Measurements from ENCODE around the gene FAM13A.

FAM13A gene

DNA sequence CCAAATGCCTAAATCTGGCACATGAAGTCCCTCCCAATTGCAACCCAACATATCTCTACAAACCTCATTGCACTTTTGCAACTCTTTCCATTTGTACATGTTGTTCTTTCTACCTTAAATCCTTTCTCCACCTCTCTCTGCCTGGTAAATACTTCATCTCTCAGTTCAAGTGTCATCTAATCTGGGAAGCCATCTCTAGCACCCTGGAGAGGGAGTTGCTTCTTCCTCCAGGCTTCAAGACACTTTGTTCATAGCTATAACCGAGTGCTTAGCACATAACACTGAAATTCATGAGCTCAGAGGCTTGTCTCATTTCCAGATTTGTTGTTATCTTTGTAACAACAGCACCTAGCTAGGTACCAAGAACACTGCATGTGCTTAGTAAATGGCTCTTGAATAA lies 244.6 kb downstream of the FAM13A start:
- DNase-seq (ENCODE audit: low spot score): no peak

DNA sequence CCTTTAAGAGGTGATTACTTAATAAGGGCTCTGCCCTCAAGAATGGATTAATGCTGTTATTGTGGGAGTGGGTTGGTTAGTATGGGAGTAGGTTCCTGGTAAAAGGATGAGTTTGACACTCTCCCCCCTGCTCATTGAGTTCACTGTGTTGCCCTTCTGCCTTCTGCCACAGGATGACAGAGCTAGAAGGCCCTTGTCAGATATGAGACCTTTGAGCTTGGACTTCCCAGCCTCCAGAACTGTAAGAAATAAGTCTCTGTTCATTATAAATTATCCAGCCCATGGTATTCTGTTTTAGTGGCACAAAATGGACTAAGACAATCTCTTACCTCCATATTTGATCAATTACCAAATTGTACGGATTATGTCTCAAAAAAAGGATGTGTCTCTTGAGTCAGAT lies 245.1 kb downstream of the FAM13A start:
- DNase-seq (ENCODE audit: low spot score): no peak

DNA sequence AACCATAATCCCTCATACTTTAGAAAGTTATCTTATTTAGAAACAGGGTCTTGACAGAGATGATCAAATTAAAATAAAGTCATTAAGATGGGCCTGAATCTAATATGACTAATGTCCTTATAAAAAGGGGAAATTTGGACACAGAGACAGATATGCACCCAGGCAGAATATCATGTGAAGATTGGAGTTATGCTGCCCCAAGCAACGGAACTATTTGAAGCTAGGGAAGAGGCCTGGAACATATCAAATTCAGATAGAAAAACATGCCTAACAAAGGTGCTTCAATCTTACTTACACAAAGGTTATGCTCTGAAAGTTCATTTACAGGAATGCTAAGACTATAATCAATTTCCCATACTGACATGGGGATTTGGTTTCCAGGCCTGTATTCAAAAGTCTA lies 246.7 kb downstream of the FAM13A start:
- DNase-seq (ENCODE audit: low spot score): no peak

DNA sequence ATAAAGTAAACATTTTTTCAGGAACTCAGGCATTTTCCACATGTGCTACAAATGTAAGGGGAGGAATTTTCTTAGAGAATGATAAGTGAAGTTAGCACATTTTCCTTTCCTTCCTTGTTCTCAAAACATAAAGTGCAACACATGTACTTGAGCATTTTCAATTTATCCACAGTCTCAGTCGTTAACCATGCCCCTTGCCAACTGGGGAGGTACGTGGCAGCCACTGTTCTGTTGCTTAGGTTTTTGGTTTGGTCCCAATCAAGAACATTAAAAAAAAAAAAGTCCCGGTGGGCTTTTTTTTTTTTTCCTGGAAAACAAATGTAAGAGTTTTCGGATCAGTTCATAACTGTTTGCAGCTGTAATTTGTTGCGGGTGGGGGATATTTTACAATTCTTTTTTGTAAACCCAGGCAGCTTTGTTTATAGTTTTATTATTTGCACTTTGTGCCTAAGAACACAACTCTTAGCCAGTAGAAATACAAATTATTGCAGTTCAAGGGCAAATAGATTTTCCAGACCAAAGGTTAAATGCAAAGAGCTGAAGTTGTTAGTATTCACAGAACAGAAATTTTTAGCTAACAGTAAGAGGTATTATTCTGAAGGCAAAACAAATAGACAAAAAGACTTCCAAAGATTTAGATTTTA lies 247.3 kb downstream of the FAM13A start:
- DNase-seq (ENCODE audit: low spot score): no peak

DNA sequence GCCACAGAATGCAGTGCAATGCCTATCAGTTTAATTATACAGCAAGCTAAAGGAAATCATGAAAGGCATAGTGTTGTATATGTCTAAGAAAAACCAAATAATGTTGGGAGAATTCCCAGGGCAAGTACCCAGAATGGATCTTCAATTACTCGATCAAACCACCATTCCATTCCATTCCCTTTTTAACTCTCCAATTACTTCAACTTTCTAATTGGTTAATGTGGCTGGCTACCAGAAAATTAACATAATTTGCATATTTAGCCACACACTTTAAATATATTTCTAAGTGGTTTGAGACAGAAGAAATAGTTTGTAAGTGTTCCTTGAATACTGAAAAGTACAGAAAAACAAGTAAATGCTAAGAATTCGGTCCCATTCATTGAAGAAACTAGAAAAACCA lies 247.9 kb downstream of the FAM13A start:
- no peak for DNase-seq (ENCODE audit: low spot score)

DNA sequence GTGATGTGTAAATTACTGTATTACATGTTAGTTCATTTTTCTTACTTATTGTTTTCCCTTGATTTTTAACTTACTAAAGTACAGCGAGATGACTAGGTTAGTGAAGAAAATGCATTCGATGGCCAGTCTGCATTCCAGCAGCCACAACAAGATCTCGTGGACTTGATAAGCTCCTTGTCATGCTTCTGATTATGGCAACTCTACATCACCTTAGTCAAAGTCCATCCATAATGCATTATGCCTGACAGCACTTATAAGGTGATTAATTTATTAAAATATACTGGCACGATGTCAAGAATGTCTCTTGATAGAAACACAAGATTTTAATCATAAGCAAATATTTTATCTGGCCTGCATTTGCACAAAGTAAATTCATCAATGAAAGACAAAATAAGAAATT lies 249.5 kb downstream of the FAM13A start:
- DNase-seq (ENCODE audit: low spot score): no peak

DNA sequence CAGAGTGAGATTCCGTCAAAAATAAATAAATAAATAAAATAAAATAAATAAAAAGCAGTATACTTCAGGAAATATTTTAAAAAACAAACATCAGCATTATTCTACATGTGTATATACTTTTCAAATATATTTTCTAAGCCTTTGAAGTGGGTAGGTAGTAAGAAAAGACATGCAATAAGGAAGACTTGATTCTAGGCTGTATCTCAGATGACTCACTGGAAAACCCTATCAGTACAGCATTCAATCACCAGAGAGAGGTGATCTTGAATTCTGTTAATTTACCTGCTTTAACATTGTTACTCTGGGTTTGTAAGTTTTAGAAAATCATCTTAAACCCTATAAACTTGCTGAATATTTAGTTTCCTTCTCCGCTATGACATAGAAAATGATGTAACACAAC lies 252.8 kb downstream of the FAM13A start:
- no peak for DNase-seq (ENCODE audit: low spot score)

DNA sequence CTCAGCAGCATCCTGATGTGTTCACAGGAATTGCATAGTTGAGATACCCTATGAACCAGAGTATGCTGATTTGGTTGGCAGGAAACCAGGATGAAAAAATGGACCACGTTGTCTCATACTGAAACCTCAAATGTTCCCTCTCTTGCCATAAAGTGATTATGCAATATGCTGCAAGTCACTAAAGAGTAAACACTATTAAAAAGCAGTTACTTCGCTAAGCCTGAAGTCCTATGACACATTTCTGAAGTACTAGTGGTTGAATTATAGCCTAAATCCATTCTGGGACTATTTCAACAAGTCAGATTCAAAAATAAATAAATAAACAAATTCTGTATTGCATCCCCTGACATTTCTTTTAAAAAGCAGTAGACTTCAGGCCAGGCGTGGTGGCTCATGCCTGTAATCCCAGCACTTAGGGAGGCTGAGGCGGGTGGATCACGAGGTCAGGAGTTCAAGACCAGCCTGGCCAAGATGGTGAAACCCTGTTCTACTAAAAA lies 253.3 kb downstream of the FAM13A start:
- peak; percentile 74 for DNase-seq (ENCODE audit: low spot score)

DNA sequence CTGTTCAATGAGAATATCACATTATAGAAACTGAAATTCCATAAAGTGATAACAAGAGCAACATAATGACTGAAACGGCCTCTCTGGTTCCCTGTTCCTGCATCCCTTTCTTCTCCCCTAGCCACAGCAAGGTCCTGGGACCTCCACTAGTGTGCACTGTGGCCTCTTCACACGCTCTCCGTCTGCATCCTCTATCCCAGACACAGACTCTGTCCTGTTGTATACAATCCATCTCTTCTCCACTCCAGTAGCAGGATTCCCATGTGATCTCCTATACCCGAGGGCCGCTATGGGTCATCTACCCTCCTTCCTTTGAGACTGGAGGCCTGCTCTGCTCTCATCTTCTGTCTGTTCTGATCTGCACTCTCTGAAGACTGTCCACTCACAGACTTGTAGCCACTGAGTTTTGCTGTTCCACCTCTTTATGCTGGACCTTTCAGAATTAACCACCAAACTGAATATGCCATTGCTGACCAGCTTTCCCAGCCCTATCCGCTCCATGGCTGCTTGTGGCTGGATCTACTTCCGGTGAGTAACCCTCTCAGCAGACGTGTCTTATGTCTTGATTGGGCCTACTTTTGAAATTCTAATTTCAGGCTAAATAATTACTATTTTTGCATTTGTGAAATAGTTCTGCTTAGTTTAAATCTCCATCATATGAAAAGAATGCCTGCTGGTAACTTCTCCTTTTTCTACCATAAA lies 254.2 kb downstream of the FAM13A start:
- DNase-seq (ENCODE audit: low spot score): no peak

DNA sequence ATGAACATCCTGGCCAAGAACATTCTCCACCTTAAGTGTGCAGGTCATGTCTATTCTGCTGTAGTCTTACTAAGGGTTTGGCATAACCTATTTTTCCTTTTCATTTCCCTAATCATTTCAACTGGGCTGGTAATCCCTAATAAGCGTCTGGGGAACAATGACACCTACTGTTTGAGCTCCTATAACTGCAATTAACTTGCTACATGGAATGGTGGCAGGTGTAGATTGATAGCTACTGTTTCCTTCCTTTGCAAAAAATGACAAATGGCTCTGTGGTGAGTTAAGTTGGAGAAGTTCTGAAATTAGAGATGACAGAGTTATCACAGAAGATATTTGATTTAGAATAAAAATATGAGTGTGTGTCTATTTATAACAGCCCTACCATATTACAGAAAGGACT lies 254.8 kb downstream of the FAM13A start:
- no peak for DNase-seq (ENCODE audit: low spot score)

DNA sequence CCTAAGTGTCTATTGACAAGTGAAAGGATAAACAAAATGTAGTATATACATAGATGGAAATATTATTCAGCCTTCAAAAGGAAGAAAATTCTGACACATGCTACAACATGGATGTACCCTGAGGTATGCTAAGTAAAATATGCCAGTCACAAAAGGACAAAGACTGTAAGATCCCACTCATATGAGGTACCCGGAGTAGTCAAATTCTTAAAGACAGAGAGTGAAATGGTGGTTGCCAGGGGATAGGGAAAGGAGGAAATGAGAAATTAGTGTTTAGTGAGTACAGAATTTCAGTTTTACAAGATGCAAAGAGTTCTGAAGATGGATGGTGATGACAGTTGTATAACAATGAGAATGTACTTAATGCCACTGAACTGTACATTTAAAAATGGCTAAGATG lies 257.1 kb downstream of the FAM13A start:
- no peak for DNase-seq (ENCODE audit: low spot score)

DNA sequence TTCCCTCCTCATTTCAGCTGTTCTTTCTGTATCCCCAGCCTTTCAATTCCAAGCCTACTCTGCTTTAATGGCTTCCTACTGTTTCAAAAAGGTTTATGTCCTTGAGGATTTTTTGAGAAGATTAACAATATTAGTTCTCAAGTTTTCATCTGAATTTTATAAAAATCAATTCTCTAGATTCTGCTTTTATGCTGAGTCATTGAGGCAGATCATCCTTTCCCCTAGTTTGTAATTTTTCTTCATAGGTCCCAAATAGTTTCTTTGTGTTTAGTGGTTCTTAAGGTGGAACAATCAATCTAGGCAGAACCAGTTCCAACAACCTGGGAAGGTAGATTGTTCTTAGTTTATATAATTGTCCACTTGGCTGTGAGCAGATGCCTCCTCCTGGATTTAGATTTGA lies 259.3 kb downstream of the FAM13A start:
- no peak for DNase-seq (ENCODE audit: low spot score)

DNA sequence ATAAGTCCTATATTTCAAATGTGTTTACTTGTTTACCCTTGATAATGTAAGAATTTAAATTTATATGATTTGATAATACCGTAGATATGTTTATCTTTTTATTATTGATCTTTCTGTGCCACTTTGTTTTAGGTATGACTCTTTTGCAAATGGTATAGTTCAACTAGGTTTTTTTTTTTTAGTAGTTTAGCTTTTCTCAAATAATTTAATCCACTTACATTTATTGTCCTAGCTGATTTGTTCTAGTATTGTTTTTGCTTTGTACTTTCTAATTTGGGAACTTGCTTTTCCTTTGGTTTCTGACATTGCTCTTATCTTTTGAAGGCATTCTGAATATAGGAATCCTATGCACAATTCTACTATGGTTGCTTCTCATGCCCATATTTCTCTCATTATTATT lies 260.4 kb downstream of the FAM13A start:
- DNase-seq (ENCODE audit: low spot score): no peak

DNA sequence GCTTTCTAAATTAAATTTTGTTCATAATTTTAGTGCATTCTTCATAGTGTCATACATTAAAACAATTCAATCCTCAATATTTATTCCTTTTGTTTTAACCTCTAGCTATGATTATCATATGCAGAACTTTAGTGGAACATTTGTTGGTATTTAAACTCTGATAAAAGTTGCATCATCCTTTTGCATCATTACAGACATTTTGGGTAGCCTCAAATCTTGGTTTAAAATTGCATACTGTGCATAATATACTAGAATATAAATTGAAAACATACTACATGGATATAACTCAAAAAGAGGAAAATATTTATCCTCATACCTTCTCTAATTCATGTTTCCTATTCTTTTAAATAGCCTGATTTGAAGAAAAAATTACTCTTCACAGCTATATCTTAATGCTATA lies 262.0 kb downstream of the FAM13A start:
- DNase-seq (ENCODE audit: low spot score): no peak

DNA sequence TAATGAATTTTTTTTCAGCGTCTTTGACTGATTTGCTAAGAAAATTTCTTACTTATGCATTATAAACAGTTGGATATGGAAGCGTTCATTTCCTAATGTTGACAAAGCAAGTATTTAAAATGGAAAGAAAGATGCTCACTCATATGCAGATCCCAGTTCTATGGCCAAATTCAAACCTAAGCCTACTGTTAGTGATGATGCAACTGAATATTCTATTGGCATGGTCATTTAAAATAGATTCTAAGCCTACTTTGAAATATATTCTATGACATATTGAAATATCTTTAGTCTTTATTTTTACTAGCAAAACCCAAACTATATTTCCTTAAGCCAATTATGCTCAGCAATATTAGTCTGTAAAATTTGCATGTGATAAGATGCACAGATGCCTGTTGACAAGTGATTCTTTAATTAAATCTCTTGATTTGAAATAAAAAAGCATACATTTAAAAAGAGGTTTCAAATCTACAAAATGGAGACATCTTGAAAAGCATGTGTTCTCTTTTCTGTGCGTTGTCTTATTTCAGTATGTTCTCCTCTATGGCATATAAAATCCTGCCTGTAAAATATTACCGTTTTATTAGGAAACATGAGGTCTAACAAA lies 262.8 kb downstream of the FAM13A start:
- no peak for DNase-seq (ENCODE audit: low spot score)

DNA sequence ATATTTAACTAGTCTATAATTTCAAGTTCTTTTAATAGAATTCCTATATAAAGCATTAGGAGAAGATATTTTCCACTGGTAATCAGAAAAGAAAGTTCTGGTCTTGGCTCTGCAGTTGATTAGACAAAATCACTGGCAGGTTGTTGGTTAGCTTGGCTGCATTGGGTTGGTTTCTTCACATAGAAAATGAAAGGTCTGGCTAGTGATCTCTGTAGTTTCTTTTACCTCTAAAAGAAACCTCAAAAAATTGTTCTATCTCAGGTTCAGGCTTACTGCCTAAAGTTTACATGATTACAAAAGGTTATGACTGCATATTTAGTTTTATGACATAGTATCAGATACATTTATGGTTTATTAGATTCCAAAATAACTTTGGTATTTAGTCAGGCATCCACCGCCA lies 263.5 kb downstream of the FAM13A start:
- no peak for DNase-seq (ENCODE audit: low spot score)

DNA sequence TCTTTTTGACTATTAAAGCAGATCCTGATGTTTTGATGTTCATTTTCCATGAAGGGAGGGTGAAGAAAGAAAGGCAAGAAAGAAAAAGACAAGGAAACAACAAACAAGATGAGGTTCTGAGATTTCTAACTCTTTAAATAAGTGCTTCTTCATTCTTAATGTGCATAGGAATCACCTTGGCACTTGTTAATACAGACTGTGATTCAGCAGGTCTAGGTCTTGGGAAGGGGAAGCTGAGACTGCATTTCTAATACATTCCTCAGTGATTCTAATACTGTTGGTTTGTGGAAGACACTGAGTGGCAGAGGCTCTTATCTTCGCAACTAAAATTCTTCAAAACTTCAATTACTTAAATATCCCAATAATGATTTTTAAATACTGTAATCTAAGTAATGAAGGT lies 264.2 kb downstream of the FAM13A start:
- no peak for DNase-seq (ENCODE audit: low spot score)

DNA sequence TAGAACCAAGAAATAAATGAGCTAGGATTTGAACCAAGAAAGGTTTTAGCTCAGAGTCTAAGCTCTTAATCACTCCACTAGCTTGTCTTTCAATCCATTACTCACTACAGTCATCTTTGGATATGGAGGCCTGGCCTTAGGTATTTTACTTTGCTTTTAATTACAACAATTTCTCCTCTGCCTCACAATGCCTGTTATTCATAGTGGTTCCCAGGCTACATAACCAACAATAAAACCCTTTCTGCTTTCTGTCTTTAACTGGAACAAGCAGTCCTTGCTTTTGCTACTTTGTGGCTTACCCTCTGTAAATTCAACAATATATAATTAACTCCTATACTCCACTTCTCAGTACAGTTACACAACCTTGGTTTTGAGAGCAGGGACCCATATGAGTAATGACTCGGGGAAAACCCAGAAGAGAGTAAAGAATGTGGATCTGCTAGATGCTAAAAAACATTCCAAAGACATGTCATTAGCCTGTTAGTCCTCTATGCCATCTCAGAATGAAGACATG lies 264.7 kb downstream of the FAM13A start:
- DNase-seq (ENCODE audit: low spot score): peak; percentile 58

DNA sequence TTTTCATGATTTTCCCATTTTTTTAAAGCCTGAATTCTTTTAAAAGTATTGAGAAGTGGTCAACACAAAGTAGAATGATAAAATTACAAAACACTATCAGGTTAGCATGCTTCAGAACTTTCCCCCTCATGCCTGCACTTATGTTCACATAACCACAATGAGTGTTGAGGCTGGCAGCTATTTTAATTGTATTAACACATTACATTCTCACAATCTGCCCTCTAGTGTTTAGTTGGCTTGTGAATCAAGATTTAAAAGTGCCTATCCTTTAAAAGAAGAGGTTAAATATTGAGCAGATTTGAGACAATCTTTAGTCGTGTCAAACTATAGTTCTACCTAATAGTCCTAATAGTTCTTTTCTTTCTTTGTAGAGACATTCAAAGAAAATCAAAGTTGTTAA lies 265.7 kb downstream of the FAM13A start:
- DNase-seq (ENCODE audit: low spot score): peak; percentile 10

DNA sequence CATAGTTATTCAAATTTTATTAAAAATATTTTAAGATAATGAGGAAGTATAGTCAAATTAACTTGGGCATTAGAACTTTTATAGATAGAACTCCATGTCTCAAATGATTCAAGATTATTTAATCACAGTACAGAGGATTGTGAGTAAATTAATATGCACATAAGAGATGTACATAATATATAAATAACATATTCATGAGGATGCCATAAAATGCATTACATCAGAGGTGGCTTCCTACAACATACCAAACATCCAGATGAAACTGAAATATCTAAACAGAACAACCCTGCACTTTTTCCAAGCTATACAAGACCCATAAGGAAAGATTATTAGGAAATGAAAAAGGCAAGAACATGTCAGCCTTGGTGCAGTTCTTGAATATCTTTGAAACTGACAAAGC lies 268.1 kb downstream of the FAM13A start:
- DNase-seq (ENCODE audit: low spot score): no peak

DNA sequence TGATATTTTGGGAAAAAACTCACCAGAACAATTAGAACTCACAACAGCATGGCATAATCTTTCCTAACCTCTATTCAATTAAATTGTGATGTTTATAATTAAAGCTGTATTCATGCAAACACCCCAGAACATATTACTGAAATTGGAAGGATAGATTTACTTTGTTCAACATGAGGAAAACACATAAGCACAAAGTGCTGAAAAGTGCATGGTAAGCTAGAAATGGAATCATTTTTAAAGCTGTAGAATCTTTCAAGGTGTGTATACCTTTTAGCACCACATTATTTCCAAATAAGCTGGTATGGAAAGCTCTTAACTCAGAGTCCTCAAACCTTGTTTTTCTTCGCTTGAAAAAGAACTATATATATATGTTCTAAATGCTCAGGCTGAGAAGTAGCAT lies 268.6 kb downstream of the FAM13A start:
- DNase-seq (ENCODE audit: low spot score): no peak

DNA sequence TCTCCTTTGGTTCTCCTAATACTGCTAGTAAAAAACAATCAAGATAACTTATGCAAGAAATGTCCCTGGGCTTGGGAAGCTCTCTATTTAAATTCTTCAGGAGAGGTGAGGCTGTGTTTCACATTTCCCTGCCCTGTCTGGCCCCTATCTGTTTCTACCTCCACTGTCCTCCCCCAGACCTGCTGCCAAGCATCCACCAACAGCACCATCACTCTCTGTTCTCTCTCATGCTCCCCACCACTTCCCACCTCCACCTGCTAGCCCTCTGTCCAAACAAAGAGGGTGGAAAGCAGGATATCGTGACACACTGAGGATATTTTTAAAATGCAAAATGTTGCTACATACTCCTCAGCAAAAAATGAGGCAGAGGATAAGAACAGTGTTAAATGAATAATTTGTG lies 271.0 kb downstream of the FAM13A start:
- no peak for DNase-seq (ENCODE audit: low spot score)

DNA sequence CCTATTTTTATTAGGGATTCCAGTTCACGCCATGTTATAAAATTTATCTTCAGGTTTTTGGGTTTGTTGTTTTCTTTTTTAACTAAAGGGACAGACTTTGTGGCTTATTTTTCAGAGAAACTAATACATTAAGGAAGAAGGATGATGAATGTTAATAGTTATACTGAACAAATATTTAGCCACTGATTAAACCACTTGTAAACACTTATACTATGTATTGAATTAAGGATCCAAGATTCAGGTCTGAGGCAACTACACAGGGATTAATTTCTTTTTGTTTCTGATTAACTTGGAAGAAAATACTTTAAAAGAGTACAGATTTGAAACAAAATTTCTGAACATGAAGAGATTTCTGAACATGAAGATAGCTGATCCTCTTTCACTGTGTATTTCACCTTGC lies 276.6 kb downstream of the FAM13A start:
- no peak for DNase-seq (ENCODE audit: low spot score)
